ENCODE data around the gene CAMKMT.

DNA sequence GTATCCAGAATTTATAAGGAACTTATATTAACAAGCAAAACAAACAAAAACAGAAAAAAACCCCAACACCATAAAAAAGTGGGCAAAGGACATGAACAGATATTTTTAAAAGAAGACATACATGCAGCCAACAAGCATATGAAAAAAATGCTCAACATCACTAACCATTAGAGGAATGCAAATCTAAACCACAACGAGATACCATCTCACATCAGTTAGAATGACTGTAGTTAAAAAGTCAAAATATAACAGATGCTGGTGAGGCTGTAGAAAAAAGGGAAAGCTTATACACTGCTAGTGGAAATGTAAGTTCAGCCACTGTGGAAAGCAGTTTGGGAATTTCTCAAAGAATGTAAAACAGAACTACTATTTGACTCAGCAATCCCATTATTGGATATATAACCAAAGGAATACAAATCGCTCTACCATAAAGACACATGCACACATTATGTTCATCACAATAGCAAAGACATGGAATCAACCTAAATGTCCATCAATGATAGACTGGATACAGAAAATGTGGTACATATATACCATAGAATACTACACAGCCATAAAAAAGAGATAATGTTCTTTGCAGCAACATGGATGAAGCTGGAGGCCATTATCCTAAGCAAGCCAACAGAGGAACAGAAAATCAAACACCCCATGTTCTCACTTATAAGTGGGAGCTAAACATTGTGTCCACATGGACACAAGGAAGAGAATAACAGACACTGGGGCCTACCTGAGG, 25.8 kb upstream of the CAMKMT start:
- TF ChIP-seq, protein P1, sequence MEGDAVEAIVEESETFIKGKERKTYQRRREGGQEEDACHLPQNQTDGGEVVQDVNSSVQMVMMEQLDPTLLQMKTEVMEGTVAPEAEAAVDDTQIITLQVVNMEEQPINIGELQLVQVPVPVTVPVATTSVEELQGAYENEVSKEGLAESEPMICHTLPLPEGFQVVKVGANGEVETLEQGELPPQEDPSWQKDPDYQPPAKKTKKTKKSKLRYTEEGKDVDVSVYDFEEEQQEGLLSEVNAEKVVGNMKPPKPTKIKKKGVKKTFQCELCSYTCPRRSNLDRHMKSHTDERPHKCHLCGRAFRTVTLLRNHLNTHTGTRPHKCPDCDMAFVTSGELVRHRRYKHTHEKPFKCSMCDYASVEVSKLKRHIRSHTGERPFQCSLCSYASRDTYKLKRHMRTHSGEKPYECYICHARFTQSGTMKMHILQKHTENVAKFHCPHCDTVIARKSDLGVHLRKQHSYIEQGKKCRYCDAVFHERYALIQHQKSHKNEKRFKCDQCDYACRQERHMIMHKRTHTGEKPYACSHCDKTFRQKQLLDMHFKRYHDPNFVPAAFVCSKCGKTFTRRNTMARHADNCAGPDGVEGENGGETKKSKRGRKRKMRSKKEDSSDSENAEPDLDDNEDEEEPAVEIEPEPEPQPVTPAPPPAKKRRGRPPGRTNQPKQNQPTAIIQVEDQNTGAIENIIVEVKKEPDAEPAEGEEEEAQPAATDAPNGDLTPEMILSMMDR (conservative IDR thresholded peaks at IDR 0.05; ENCODE audit: low read depth, low read length): no peak
- TF ChIP-seq EZH2phosphoT487 (IDR thresholded peaks at IDR 0.05; ENCODE audit: borderline replicate concordance, low read length): no peak

Data from PC-3 (cell line).